Lung (tissue), 12 donors: ENCODE data around the gene EI24. TPM values are rescaled to one million over a fixed set of nuclear protein-coding genes. Genes with fewer than 3 reads are reported as not detected.

Source experiments
- ATAC-seq: fragments of 200-7000 bp; cut with Tn5 transposase; one replicate; pipeline ENCODE4 v1.9.1; 2020; ENCODE audit warnings: moderate number of reproducible peaks; ENCODE audit not compliant: insufficient read depth, low FRiP score
- DNase-seq, 3 donors: peaks; one replicate each; pipeline ENCODE4 v3.0.0-alpha.2; 2013 to 2017
- H3K27ac ChIP-seq, 2 donors: one replicate each; pipeline ENCODE4 v1.5.1; 2013; ENCODE audit warnings: mild to moderate bottlenecking in 2 of 2, moderate library complexity in 2 of 2, control low read depth in 1 of 2, inconsistent platforms in 1 of 2, low read depth in 1 of 2, low read length in 1 of 2
- H3K27me3 ChIP-seq, 3 donors: one replicate each; pipeline ENCODE4 v1.5.1; 2013; ENCODE audit warnings: low read length in 2 of 3; ENCODE audit not compliant: control insufficient read depth in 3 of 3, insufficient read depth in 3 of 3
- H3K36me3 ChIP-seq, 4 donors: one replicate each; pipeline ENCODE4 v1.5.1; 2013; ENCODE audit warnings: low read length in 4 of 4, mild to moderate bottlenecking in 1 of 4, moderate library complexity in 1 of 4; ENCODE audit not compliant: control insufficient read depth in 4 of 4, insufficient read depth in 4 of 4
- H3K4me1 ChIP-seq, 5 donors: one replicate each; pipeline ENCODE4 v1.5.1; 2013; ENCODE audit warnings: low read length in 5 of 5, mild to moderate bottlenecking in 2 of 5, moderate library complexity in 1 of 5; ENCODE audit not compliant: control insufficient read depth in 5 of 5, insufficient read depth in 5 of 5
- H3K4me3 ChIP-seq: one replicate; pipeline ENCODE4 v1.5.1; 2013; ENCODE audit warnings: mild to moderate bottlenecking, control low read depth, moderate library complexity
- H3K9ac ChIP-seq, 2 donors: one replicate each; pipeline ENCODE4 v1.5.1; 2013; ENCODE audit warnings: low read length in 2 of 2, control low read depth in 1 of 2; ENCODE audit not compliant: insufficient read depth in 1 of 2
- H3K9me3 ChIP-seq, 4 donors: one replicate each; pipeline ENCODE4 v1.5.1; 2013; ENCODE audit warnings: low read length in 3 of 4, mild to moderate bottlenecking in 1 of 4, moderate library complexity in 1 of 4; ENCODE audit not compliant: control insufficient read depth in 4 of 4, insufficient read depth in 3 of 4
- WGBS, 2 donors: extraction: QIAGEN DNeasy Blood & Tissue Kit; methylation state at CpG; one replicate each; pipeline ENCODE4 v1.1.7; 2013; 5-methylcytosine and 5-hydroxymethylcytosine counted together
- polyA plus RNA-seq, 2 donors: library from polyadenylated mRNA; stranded (reverse); fragments of 200-250 nt; gene quantifications; one replicate each; pipeline ENCODE4 v1.2.1, GENCODE V29; 2013
- total RNA-seq, 2 donors: library from RNA; depleted of rRNA in 1 of 2; stranded (reverse); fragments of >200 nt in 1 of 2; gene quantifications; one replicate each; pipeline ENCODE4 v1.2.1, GENCODE V29; 2014 to 2021
- TF ChIP-seq, protein P1 (sequence below): IDR thresholded peaks from 2 replicates; pipeline ENCODE4 v1.5.1; 2012; ENCODE audit warnings: mild to moderate bottlenecking; ENCODE audit errors: control extremely low read depth, extremely low read depth
- donor health status: control.
- donor health status: control.
- donor health status: Bipolar disorder and iron deficiency.
- donor health status: healthy.
- donor health status: DM: yes; HTN: yes; CAD: no.

EI24 gene
- total and polyA plus RNA-seq, 4 donors = 36.7 to 84.8 (median 67.3) TPM

- Histone ChIP-seq H3K4me3 (peak within 1 kb of the TSS; percentile 93), H3K36me3 (peaks cover 0 to 9% (median 6%) of the 10 kb centered on the region in 4 donors), H3K27me3 (no peaks in the 10 kb centered on the region), H3K9ac (peak within 1 kb of the TSS; percentile 96 to 100), H3K27ac (peak within 1 kb of the TSS; percentile 99), H3K9me3 (no peaks in the 10 kb centered on the region), H3K4me1 (peaks cover 0 to 13% (median 4%) of the 10 kb centered on the region in 5 donors)
- DNase-seq (peak; percentile 100), ATAC-seq (peak; percentile 96)
- WGBS, 2 donors = 0% methylated on average over 55 of the region's 55 CpGs
- TF ChIP-seq, protein P1, sequence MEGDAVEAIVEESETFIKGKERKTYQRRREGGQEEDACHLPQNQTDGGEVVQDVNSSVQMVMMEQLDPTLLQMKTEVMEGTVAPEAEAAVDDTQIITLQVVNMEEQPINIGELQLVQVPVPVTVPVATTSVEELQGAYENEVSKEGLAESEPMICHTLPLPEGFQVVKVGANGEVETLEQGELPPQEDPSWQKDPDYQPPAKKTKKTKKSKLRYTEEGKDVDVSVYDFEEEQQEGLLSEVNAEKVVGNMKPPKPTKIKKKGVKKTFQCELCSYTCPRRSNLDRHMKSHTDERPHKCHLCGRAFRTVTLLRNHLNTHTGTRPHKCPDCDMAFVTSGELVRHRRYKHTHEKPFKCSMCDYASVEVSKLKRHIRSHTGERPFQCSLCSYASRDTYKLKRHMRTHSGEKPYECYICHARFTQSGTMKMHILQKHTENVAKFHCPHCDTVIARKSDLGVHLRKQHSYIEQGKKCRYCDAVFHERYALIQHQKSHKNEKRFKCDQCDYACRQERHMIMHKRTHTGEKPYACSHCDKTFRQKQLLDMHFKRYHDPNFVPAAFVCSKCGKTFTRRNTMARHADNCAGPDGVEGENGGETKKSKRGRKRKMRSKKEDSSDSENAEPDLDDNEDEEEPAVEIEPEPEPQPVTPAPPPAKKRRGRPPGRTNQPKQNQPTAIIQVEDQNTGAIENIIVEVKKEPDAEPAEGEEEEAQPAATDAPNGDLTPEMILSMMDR = no peak
Measured at GRCh38 chr11:125592305-125593113, 23.2 kb downstream of the EI24 start, which contains the start of gene STT3A. STT3A (plus strand) TSS chr11:125592852; CDS start chr11:125595916, 3,064 bp downstream.

- Histone ChIP-seq H3K27me3 (no peaks in the 10 kb centered on the region), H3K4me3 (peak overlapping the region; percentile 93), H3K9me3 (no peaks in the 10 kb centered on the region), H3K36me3 (peaks cover 1 to 9% (median 8%) of the 10 kb centered on the region in 4 donors), H3K9ac (peak overlapping the region; percentile 86 to 92), H3K27ac (peak overlapping the region; percentile 75 to 79), H3K4me1 (peaks cover 0 to 13% (median 4%) of the 10 kb centered on the region in 5 donors)
- ATAC-seq (no peak), DNase-seq (peak; percentile 16 to 43 (median 34))
- 1% methylated on average over 18 of the region's 18 CpGs for WGBS, 2 donors
- TF ChIP-seq, protein P1 = no peak
Measured at GRCh38 chr11:125593114-125593820, 24.0 kb downstream of the EI24 start.

- Histone ChIP-seq H3K4me1 (peaks cover 0 to 13% (median 4%) of the 10 kb centered on the region in 5 donors), H3K9me3 (no peaks in the 10 kb centered on the region), H3K36me3 (peaks cover 6 to 15% (median 10%) of the 10 kb centered on the region in 4 donors), H3K9ac (no peak overlapping the region), H3K27ac (no peak overlapping the region), H3K4me3 (no peak overlapping the region), H3K27me3 (no peaks in the 10 kb centered on the region)
- 56 to 67% methylated on average over 3 of the region's 3 CpGs for WGBS, 2 donors
- DNase-seq (no peak), ATAC-seq (no peak)
- TF ChIP-seq, protein P1 = no peak
Measured at GRCh38 chr11:125594958-125595357, 25.7 kb downstream of the EI24 start.
